ENCODE results near the gene RASGRP1. TPM values are rescaled to one million over a fixed set of nuclear protein-coding genes. Genes with fewer than 3 reads are reported as not detected.

Gene RASGRP1
- total RNA-seq, 2 donors from 2014 or later, result 7.0 to 8.8 TPM

GRCh38 chr15:38487378-38487777 lies 77.2 kb downstream of the RASGRP1 start:
- WGBS, 2 experiments (ENCODE audit: insufficient coverage in 1 of 2, insufficient read length in 1 of 2), result 93 to 100% methylated on average over 1 of the region's 1 CpG
- Histone ChIP-seq H3K27ac (ENCODE audit: low read depth, low read length) (no peak overlapping the region), H3K4me3 (ENCODE audit: low read length) (no peak overlapping the region), H3K4me1 (ENCODE audit: control insufficient read depth, insufficient read depth, low read length) (no peaks in the 10 kb centered on the region), H3K9me3 (ENCODE audit: control insufficient read depth, low read length) (no peaks in the 10 kb centered on the region), H3K27me3 (ENCODE audit: control insufficient read depth, insufficient read depth, low read length, poor library complexity, severe bottlenecking) (no peaks in the 10 kb centered on the region), H3K36me3 (ENCODE audit: control insufficient read depth, insufficient read depth, low read length) (peaks cover 29% of the 10 kb centered on the region), H3K9ac (ENCODE audit: extremely low read depth, low read length, poor library complexity, severe bottlenecking) (no peak overlapping the region)
- H3K27me3 Mint-ChIP-seq (ENCODE audit: insufficient read depth), result no peaks in the 10 kb centered on the region
- H3K36me3 Mint-ChIP-seq (ENCODE audit: low read depth), result peaks cover 8% of the 10 kb centered on the region
- H3K27ac Mint-ChIP-seq, result no peak overlapping the region
- TF ChIP-seq CTCF (conservative IDR thresholded peaks at IDR 0.05), result no peak
- no peak overlapping the region for H3K4me3 Mint-ChIP-seq
- no peak for DNase-seq
- H3K9me3 Mint-ChIP-seq, result no peaks in the 10 kb centered on the region
- H3K4me1 Mint-ChIP-seq, result peaks cover 20% of the 10 kb centered on the region

- Histone ChIP-seq H3K9ac (ENCODE audit: extremely low read depth, low read length, poor library complexity, severe bottlenecking) (no peak overlapping the region), H3K4me3 (ENCODE audit: low read length) (no peak overlapping the region), H3K9me3 (ENCODE audit: control insufficient read depth, low read length) (no peaks in the 10 kb centered on the region), H3K4me1 (ENCODE audit: control insufficient read depth, insufficient read depth, low read length) (no peaks in the 10 kb centered on the region), H3K27ac (ENCODE audit: low read depth, low read length) (no peak overlapping the region), H3K27me3 (ENCODE audit: control insufficient read depth, insufficient read depth, low read length, poor library complexity, severe bottlenecking) (no peaks in the 10 kb centered on the region), H3K36me3 (ENCODE audit: control insufficient read depth, insufficient read depth, low read length) (peaks cover 30% of the 10 kb centered on the region)
- no peak for TF ChIP-seq CTCF (conservative IDR thresholded peaks at IDR 0.05)
- Mint-ChIP-seq H3K4me1 (peaks cover 20% of the 10 kb centered on the region), H3K27me3 (ENCODE audit: insufficient read depth) (no peaks in the 10 kb centered on the region), H3K4me3 (no peak overlapping the region), H3K36me3 (ENCODE audit: low read depth) (peaks cover 9% of the 10 kb centered on the region), H3K27ac (no peak overlapping the region), H3K9me3 (no peaks in the 10 kb centered on the region)
- WGBS, 2 experiments (ENCODE audit: insufficient coverage in 1 of 2, insufficient read length in 1 of 2), result 98% methylated on average over 2 of the region's 2 CpGs; no CpG with 5 or more reads in 1 of the 2 experiments
- DNase-seq, result no peak
These were observed 77.7 kb downstream of the RASGRP1 start for GRCh38 chr15:38486936-38487335.

- peaks cover 37% of the 10 kb centered on the region for H3K36me3 ChIP-seq (ENCODE audit: control insufficient read depth, insufficient read depth, low read length)
- H3K9me3 ChIP-seq (ENCODE audit: control insufficient read depth, low read length), result no peaks in the 10 kb centered on the region
- TF ChIP-seq CTCF (conservative IDR thresholded peaks at IDR 0.05), result no peak
- H3K9ac ChIP-seq (ENCODE audit: extremely low read depth, low read length, poor library complexity, severe bottlenecking), result no peak overlapping the region
- H3K4me3 ChIP-seq (ENCODE audit: low read length), result no peak overlapping the region
- Mint-ChIP-seq H3K27ac (no peak overlapping the region), H3K27me3 (ENCODE audit: insufficient read depth) (no peaks in the 10 kb centered on the region), H3K36me3 (ENCODE audit: low read depth) (peaks cover 11% of the 10 kb centered on the region), H3K4me1 (no peaks in the 10 kb centered on the region), H3K4me3 (no peak overlapping the region), H3K9me3 (no peaks in the 10 kb centered on the region)
- no peaks in the 10 kb centered on the region for H3K27me3 ChIP-seq (ENCODE audit: control insufficient read depth, insufficient read depth, low read length, poor library complexity, severe bottlenecking)
- H3K4me1 ChIP-seq (ENCODE audit: control insufficient read depth, insufficient read depth, low read length), result no peaks in the 10 kb centered on the region
- no peak overlapping the region for H3K27ac ChIP-seq (ENCODE audit: low read depth, low read length)
- DNase-seq, result no peak
These were observed 82.0 kb downstream of the RASGRP1 start for GRCh38 chr15:38482572-38482971.
